HFFc6 (cell line): Measurements from ENCODE around the gene DPP6. TPM values are rescaled to one million over a fixed set of nuclear protein-coding genes. Genes with fewer than 3 reads are reported as not detected.

ENCODE experiments used
- DNase-seq: peaks from one replicate; pipeline ENCODE4 v3.0.0-alpha.2; 2018
- H3K27ac Mint-ChIP-seq: 2 replicates; pipeline ENCODE4 v1.8.0; 2020; ENCODE audit warnings: mild to moderate bottlenecking, mixed read lengths
- H3K27me3 Mint-ChIP-seq: 2 replicates; pipeline ENCODE4 v1.8.0; 2021; ENCODE audit warnings: mild to moderate bottlenecking, moderate library complexity, mixed read lengths; ENCODE audit not compliant: insufficient read depth
- H3K36me3 Mint-ChIP-seq: 2 replicates; pipeline ENCODE4 v1.8.0; 2021; ENCODE audit warnings: low read depth, mixed read lengths
- H3K4me1 Mint-ChIP-seq: 2 replicates; pipeline ENCODE4 v1.8.0; 2020; ENCODE audit warnings: low read depth, mixed read lengths
- H3K4me3 Mint-ChIP-seq: 2 replicates; pipeline ENCODE4 v1.8.0; 2020; ENCODE audit warnings: mild to moderate bottlenecking, moderate library complexity, mixed read lengths
- H3K9me3 Mint-ChIP-seq: 2 replicates; pipeline ENCODE4 v1.8.0; 2020; ENCODE audit warnings: mild to moderate bottlenecking, mixed read lengths
- CTCF ChIP-seq: fragments of 200-600 bp; sonication (generic); IDR thresholded peaks from 2 replicates; pipeline ENCODE4 v1.5.0; 2021; ENCODE audit warnings: antibody characterized with exemption, mild to moderate bottlenecking
- total RNA-seq, 6 experiments: library from RNA; stranded (reverse); fragmentation: NEBNext Ultra II Directional; extraction: Animal tissue kit (Norgen Biotek cat#: 25700); gene quantifications; 2 replicates in 1 of 6; 3 replicates in 5 of 6; pipeline ENCODE4 v1.2.3, GENCODE V29; 2021

Gene DPP6
- total RNA-seq, 6 experiments from 2014 or later = not detected

- TF ChIP-seq CTCF = no peak
- peaks cover 10% of the 10 kb centered on the region for H3K36me3 Mint-ChIP-seq
- peaks cover 2% of the 10 kb centered on the region; the same call in 1 of the 2 replicates for H3K27me3 Mint-ChIP-seq
These were observed 599.3 kb downstream of the DPP6 start for GRCh38 chr7:154651501-154651900.

DNA sequence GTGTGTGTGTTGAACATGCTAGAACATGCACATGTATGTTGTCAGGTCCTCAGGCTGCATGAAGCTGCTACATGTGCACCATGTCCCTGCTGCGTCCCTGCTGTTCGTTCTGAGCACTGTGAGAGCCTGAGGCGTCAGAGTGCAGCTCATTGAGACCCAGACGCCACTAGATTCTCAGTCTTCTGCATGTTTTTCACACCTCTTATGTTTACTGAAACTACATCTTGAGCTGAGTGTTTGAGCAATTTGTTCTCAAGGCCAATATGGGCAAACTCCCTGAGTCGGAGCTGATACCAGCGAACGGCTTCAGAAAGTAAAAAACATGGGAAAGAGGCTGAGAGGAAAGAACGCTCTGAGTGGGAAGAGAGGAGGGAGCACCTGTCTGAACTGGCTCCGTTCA is 600.4 kb downstream of the DPP6 start:
- peaks cover 53% of the 10 kb centered on the region for H3K9me3 Mint-ChIP-seq
- no peak overlapping the region for H3K27ac Mint-ChIP-seq
- no peaks in the 10 kb centered on the region for H3K4me1 Mint-ChIP-seq
- H3K36me3 Mint-ChIP-seq = peaks cover 10% of the 10 kb centered on the region
- DNase-seq = no peak
- peaks cover 2% of the 10 kb centered on the region; the same call in 1 of the 2 replicates for H3K27me3 Mint-ChIP-seq
- TF ChIP-seq CTCF = no peak
- no peak overlapping the region for H3K4me3 Mint-ChIP-seq

More at GRCh38 chr7:154651501-154651900, 599.3 kb downstream of the DPP6 start:
- no peak overlapping the region for H3K4me3 Mint-ChIP-seq
- H3K27ac Mint-ChIP-seq = no peak overlapping the region
- DNase-seq = no peak
- H3K4me1 Mint-ChIP-seq = no peaks in the 10 kb centered on the region
- peaks cover 62% of the 10 kb centered on the region for H3K9me3 Mint-ChIP-seq

DNA sequence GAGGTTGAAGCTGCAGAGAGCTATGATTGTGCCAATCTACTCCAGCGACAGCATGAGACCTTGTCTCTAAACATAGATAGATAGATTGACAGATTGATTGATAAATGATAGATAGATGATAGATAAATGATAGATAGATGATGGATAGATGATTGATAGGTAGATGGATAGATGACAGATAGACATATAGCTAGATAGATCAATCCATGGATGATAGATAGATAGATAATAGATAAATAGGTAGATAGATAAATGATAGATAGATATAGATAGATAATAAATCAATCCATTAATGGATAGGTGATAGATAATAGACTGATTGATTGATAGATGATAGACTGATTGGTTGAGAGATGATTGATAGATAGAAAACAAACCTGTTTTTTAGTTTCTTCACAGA is 601.1 kb downstream of the DPP6 start:
- H3K27me3 Mint-ChIP-seq = peaks cover 2% of the 10 kb centered on the region; the same call in 1 of the 2 replicates
- no peak overlapping the region for H3K4me3 Mint-ChIP-seq

DNA sequence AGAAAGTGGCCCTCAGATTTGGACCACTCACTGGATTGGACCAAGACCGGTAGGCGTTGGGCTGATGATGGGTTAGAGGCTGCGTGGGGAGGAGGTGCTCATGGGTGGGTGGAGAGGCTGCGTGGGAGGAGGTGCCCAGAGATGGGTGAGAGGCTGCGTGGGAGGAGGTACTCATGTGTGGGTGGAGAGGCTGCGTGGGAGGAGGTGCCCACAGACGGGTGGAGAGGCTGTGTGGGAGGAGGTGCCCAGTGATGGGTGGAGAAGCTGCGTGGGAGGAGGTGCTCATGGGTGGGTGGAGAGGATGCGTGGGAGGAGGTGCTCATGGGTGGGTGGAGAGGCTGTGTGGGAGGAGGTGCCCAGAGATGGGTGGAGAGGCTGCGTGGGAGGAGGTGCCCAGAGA is 604.4 kb downstream of the DPP6 start:
- no peak for DNase-seq
- Mint-ChIP-seq H3K4me1 (no peaks in the 10 kb centered on the region), H3K27ac (no peak overlapping the region), H3K4me3 (no peak overlapping the region), H3K36me3 (no peaks in the 10 kb centered on the region; the same call in 1 of the 2 replicates), H3K27me3 (peaks cover 3% of the 10 kb centered on the region), H3K9me3 (peaks cover 45% of the 10 kb centered on the region)
- no peak for TF ChIP-seq CTCF

More for the DNA sequence above, 601.1 kb downstream of the DPP6 start:
- TF ChIP-seq CTCF = no peak
- Mint-ChIP-seq H3K9me3 (peaks cover 56% of the 10 kb centered on the region), H3K36me3 (peaks cover 10% of the 10 kb centered on the region), H3K27ac (no peak overlapping the region), H3K4me1 (no peaks in the 10 kb centered on the region)
- no peak for DNase-seq

GRCh38 chr7:154666768-154667167 is 614.6 kb downstream of the DPP6 start:
- no peak overlapping the region for H3K4me3 Mint-ChIP-seq
- no peak overlapping the region for H3K27ac Mint-ChIP-seq
- DNase-seq = no peak
- no peaks in the 10 kb centered on the region for H3K27me3 Mint-ChIP-seq
- no peak for TF ChIP-seq CTCF
- no peaks in the 10 kb centered on the region for H3K4me1 Mint-ChIP-seq
- peaks cover 58% of the 10 kb centered on the region for H3K9me3 Mint-ChIP-seq
- no peaks in the 10 kb centered on the region for H3K36me3 Mint-ChIP-seq
